ENCODE measurements around the gene CD58.

The CD58 gene

GRCh38 chr1:116506132-116507004 is 64.5 kb downstream of the CD58 start:
- TF ChIP-seq CTCF (IDR thresholded peaks at IDR 0.05; ENCODE audit: low read depth, low read length, missing control alignments) = no peak
- H3K4me3 ChIP-seq (replicated peaks; ENCODE audit: low read depth, low read length) = no peak overlapping the region
- DNase-seq (ENCODE audit: extremely low read depth, low read depth) = no peak

- no peak overlapping the region for H3K4me3 ChIP-seq (replicated peaks; ENCODE audit: low read depth, low read length)
- no peak for TF ChIP-seq CTCF (IDR thresholded peaks at IDR 0.05; ENCODE audit: low read depth, low read length, missing control alignments)
- DNase-seq (ENCODE audit: extremely low read depth, low read depth) = no peak
These were observed 66.3 kb downstream of the CD58 start for GRCh38 chr1:116504308-116505156.

DNA sequence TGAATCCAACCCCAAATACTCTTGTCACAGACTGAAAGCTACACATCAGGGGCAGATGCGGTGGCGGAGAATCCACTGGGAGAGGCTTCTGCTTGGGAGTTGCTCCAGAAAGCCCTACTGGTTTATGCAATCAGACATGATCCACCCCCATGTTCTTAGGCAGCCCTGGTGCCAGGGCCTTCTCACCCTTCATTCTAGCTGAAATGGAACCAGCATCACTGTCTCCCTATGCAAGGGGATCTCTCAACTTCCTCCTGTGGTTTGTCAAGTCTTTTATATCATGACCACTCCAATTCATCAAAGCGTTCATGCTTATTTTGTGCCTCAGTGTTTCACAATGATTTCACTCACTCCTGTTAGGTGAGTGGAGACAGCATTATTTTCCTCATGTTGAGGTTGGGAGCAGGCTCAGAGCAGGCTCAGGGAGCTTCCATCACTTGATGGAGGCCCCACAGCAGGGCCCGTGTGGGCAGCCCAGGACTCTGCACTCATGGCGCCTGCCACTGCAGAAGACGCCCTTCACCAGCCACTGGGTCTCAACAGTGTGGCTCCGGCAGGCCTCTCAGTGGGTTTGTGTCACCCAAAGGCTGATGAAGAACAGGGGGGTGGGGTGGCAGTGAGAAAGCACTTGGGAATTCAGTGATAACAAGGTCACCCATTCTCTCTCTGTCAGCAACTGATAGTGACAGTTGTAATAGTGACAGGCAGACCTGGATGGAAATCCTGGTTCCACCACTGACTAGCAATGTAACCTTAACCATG is 67.1 kb downstream of the CD58 start:
- DNase-seq (ENCODE audit: extremely low read depth, low read depth) = no peak
- H3K4me3 ChIP-seq (replicated peaks; ENCODE audit: low read depth, low read length) = no peak overlapping the region

DNA sequence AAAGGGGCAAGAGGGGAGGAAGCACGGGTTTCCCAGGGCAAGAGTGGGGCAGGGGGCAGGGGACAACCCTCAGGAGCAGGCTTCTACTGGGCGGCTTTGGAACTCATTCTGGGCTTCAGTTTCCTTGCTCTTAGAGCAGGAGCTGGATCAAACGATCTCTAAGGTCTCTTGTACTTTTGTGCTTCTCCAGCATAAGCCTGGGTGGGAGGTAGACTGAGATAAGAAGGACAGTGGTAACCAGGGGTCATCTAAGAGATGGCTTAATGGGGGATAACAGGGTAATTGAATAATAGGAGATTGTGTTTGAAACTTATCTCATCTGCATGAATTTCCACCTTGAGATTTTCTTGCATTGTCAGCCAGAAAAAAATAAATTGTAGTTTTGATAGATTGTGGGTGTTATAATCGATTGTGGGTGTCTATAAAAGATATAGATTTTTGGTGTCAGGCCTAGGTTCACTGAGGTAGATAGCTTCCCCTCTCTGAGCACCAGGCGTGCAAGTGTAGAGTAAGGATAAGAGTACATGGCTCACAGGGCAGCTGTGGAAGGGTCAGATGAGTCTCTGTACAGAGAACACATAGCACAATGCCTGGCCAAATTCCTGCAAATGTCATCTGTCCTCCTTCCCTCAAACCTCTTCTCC is 68.0 kb downstream of the CD58 start:
- no peak for DNase-seq (ENCODE audit: extremely low read depth, low read depth)
- TF ChIP-seq CTCF (IDR thresholded peaks at IDR 0.05; ENCODE audit: low read depth, low read length, missing control alignments) = no peak
- H3K4me3 ChIP-seq (replicated peaks; ENCODE audit: low read depth, low read length) = no peak overlapping the region

More for the DNA sequence above, 67.1 kb downstream of the CD58 start:
- no peak for TF ChIP-seq CTCF (IDR thresholded peaks at IDR 0.05; ENCODE audit: low read depth, low read length, missing control alignments)

DNA sequence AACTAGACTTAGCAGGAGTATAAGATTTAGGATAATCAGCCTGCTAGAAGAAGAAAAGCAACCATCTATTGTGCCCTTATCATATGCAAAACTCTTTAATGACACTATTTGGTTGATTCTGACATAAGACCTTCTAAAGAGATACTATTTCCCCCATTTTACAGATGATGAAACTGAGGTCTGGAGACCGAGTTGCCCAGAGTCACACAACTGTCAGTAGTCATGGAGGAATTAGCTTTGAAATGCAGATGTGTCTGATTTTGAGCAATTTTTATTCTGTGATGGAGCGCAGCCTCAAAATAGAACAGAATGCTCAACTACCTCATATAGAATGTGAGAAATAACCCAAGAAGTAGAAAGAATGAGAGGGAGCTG is 69.0 kb downstream of the CD58 start:
- no peak for TF ChIP-seq CTCF (IDR thresholded peaks at IDR 0.05; ENCODE audit: low read depth, low read length, missing control alignments)
- no peak for DNase-seq (ENCODE audit: extremely low read depth, low read depth)
- no peak overlapping the region for H3K4me3 ChIP-seq (replicated peaks; ENCODE audit: low read depth, low read length)
